HEK293T (cell line): ENCODE data around the gene HEATR9.

Experiments used
- ELF4 ChIP-seq: fragments of 450-650 bp; IDR thresholded peaks from 2 replicates; pipeline ENCODE4 v1.6.1; 2017; ENCODE audit warnings: antibody characterized with exemption
- NFRKB ChIP-seq: fragments of 450-650 bp; IDR thresholded peaks from 2 replicates; pipeline ENCODE4 v1.6.1; 2016; ENCODE audit warnings: mild to moderate bottlenecking, moderate library complexity
- PKNOX1 ChIP-seq: fragments of 450-650 bp; IDR thresholded peaks from 2 replicates; pipeline ENCODE4 v1.6.1; 2016
- TARDBP ChIP-seq: fragments of 450-650 bp; IDR thresholded peaks from 2 replicates; pipeline ENCODE4 v1.6.1; 2016

- TF ChIP-seq NFRKB, result no peak
- TF ChIP-seq TARDBP, result no peak
- TF ChIP-seq PKNOX1, result no peak
- no peak for TF ChIP-seq ELF4
These were observed 3.0 kb downstream of the HEATR9 start for GRCh38 chr17:35865412-35866340.
